ENCODE data around the gene ZNF688. TPM values are rescaled to one million over a fixed set of nuclear protein-coding genes. Genes with fewer than 3 reads are reported as not detected.
"Not testable (repeated sequence)": the region's sequence is repeated elsewhere in the genome, so short reads cannot be mapped to it uniquely, and the experiment has no call there.

Gene ZNF688
- total and polyA plus RNA-seq, 2 experiments from 2014 or later: 9.8 to 21.0 TPM

DNA sequence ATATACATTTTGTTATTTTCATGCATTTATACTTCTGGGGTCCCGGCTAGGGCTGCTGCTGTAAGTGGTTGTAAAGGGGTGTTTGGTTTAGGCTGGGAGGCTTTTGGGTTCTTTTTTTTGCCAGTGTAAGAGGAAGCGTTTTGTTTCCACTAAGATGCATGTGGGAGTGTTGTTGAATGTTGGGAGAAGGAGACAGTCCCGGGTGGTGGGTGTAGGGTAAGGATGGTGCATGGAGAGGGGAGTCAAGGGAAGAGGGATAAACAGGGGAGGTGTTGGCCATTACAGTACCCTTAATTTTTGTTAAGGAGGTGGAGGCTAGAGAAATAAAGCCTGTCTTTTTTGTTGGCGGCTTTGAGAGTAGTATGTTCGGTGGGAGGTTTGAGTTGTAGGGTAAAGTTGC lies 28.4 kb downstream of the ZNF688 start:
- Histone ChIP-seq H3K27ac (peak overlapping the region; percentile 99), H3K4me2 (peak overlapping the region; percentile 70)

GRCh38 chr16:30541502-30542329 lies 29.8 kb downstream of the ZNF688 start:
- Histone ChIP-seq H3K36me3 (replicated peaks; ENCODE audit: insufficient read depth, low read depth) (no peaks in the 10 kb centered on the region), H3K9me3 (ENCODE audit: low read depth) (no peaks in the 10 kb centered on the region), H3K4me1 (ENCODE audit: insufficient read depth) (peaks cover 24% of the 10 kb centered on the region), H3K4me3 (no peak overlapping the region), H4K20me1 (ENCODE audit: insufficient read depth, poor library complexity, severe bottlenecking) (no peaks in the 10 kb centered on the region), H2AFZ (no peak overlapping the region), H3K9me2 (replicated peaks; ENCODE audit: insufficient read depth) (no peaks in the 10 kb centered on the region), H3K27me3 (no peaks in the 10 kb centered on the region), H3K4me2 (peak overlapping the region; percentile 70), H3K79me2 (peaks cover 27% of the 10 kb centered on the region), H3K27ac (peak overlapping the region; percentile 99)
- TF ChIP-seq EZH2 (IDR thresholded peaks at IDR 0.05; ENCODE audit: borderline replicate concordance) (no peak), EZH2phosphoT487 (IDR thresholded peaks at IDR 0.05; ENCODE audit: low read depth, severe bottlenecking, unreplicated experiment) (no peak)
- TF ChIP-seq, protein P1, sequence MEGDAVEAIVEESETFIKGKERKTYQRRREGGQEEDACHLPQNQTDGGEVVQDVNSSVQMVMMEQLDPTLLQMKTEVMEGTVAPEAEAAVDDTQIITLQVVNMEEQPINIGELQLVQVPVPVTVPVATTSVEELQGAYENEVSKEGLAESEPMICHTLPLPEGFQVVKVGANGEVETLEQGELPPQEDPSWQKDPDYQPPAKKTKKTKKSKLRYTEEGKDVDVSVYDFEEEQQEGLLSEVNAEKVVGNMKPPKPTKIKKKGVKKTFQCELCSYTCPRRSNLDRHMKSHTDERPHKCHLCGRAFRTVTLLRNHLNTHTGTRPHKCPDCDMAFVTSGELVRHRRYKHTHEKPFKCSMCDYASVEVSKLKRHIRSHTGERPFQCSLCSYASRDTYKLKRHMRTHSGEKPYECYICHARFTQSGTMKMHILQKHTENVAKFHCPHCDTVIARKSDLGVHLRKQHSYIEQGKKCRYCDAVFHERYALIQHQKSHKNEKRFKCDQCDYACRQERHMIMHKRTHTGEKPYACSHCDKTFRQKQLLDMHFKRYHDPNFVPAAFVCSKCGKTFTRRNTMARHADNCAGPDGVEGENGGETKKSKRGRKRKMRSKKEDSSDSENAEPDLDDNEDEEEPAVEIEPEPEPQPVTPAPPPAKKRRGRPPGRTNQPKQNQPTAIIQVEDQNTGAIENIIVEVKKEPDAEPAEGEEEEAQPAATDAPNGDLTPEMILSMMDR (IDR thresholded peaks at IDR 0.05; ENCODE audit: poor library complexity): no peak
- WGBS (ENCODE audit: low lambda C conversion rate, missing lambda C conversion rate): 20% methylated on average over 10 of the region's 10 CpGs
- peak; percentile 75 for DNase-seq (ENCODE audit: low spot score)

More for the DNA sequence above, 28.4 kb downstream of the ZNF688 start:
- Histone ChIP-seq H3K79me2 (peaks cover 25% of the 10 kb centered on the region), H3K4me1 (ENCODE audit: insufficient read depth) (peaks cover 22% of the 10 kb centered on the region), H3K4me3 (no peak overlapping the region), H4K20me1 (ENCODE audit: insufficient read depth, poor library complexity, severe bottlenecking) (no peaks in the 10 kb centered on the region), H3K9me2 (replicated peaks; ENCODE audit: insufficient read depth) (no peaks in the 10 kb centered on the region), H2AFZ (no peak overlapping the region), H3K9me3 (ENCODE audit: low read depth) (no peaks in the 10 kb centered on the region), H3K36me3 (replicated peaks; ENCODE audit: insufficient read depth, low read depth) (no peaks in the 10 kb centered on the region), H3K27me3 (no peaks in the 10 kb centered on the region)
- WGBS (ENCODE audit: low lambda C conversion rate, missing lambda C conversion rate): 77% methylated on average over 5 of the region's 5 CpGs
- no peak for DNase-seq (ENCODE audit: low spot score)
- no peak for TF ChIP-seq EZH2phosphoT487 (IDR thresholded peaks at IDR 0.05; ENCODE audit: low read depth, severe bottlenecking, unreplicated experiment)
- TF ChIP-seq, protein P1 (IDR thresholded peaks at IDR 0.05; ENCODE audit: poor library complexity): no peak
- TF ChIP-seq EZH2 (IDR thresholded peaks at IDR 0.05; ENCODE audit: borderline replicate concordance): no peak

DNA sequence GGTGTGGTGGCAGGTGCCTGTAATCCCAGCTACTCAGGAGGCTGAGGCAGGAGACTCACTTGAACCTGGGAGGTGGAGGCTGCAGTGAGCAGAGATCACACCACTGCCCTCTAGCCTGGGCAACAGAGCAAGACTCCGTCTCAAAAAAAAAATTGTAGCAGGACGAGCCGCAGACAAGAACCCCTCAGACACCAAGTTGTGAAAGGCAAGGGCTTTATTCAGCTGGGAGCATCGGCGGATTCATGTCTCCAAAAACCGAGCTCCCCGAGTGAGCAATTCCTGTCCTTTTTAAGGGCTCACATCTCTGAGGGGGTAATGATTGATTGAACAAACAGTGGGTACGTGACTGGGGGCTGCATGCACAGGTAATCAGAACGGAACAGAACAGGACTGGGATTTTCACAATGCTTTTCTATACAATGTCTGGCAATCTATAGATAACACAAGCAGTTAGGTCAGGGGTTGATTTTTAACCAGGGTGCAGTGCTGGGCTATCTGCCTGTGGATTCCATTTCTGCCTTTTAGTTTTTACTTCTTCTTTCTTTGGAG lies 30.5 kb downstream of the ZNF688 start:
- not testable (repeated sequence) for H3K4me3 ChIP-seq; H3K36me3 ChIP-seq (replicated peaks; ENCODE audit: insufficient read depth, low read depth); H3K9me3 ChIP-seq (ENCODE audit: low read depth); H3K27me3 ChIP-seq; H4K20me1 ChIP-seq (ENCODE audit: insufficient read depth, poor library complexity, severe bottlenecking); DNase-seq (ENCODE audit: low spot score); H2AFZ ChIP-seq; H3K9me2 ChIP-seq (replicated peaks; ENCODE audit: insufficient read depth)
- Histone ChIP-seq H3K79me2 (peaks cover 34% of the 10 kb centered on the region), H3K4me2 (peak overlapping the region; percentile 70), H3K27ac (peak overlapping the region; percentile 99), H3K4me1 (ENCODE audit: insufficient read depth) (peaks cover 31% of the 10 kb centered on the region)
- WGBS (ENCODE audit: low lambda C conversion rate, missing lambda C conversion rate): 38% methylated on average over 9 of the region's 9 CpGs

DNA sequence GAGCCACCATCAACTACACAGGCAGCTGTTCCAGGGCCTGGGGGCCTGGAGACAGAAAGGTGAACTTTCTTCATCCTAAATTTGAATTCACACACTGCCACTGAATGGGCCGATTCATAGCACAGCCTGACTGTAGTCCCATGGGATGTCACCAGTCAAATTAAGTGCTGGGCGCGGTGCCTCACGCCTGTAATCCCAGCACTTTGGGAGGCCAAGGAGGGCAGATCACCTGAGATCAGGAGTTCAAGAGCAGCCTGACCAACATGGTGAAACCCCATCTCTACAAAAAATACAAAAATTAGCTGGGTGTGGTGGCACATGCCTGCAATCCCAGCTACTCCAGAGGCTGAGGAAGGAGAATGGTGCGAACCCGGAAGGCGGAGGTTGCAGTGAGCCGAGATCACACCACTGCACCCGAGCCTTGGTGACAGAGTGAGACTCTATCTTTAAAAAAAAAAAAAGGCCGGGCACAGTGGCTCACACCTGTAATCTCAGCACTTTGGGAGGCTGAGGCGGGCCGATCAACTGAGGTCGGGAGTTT lies 31.5 kb downstream of the ZNF688 start:
- not testable (repeated sequence) for DNase-seq (ENCODE audit: low spot score); H3K4me2 ChIP-seq; H2AFZ ChIP-seq; H3K36me3 ChIP-seq (replicated peaks; ENCODE audit: insufficient read depth, low read depth); H4K20me1 ChIP-seq (ENCODE audit: insufficient read depth, poor library complexity, severe bottlenecking); H3K9me3 ChIP-seq (ENCODE audit: low read depth); H3K9me2 ChIP-seq (replicated peaks; ENCODE audit: insufficient read depth); H3K27me3 ChIP-seq; H3K4me3 ChIP-seq
- 85% methylated on average over 13 of the region's 13 CpGs for WGBS (ENCODE audit: low lambda C conversion rate, missing lambda C conversion rate)
- Histone ChIP-seq H3K79me2 (peaks cover 36% of the 10 kb centered on the region), H3K27ac (peak overlapping the region; percentile 99), H3K4me1 (ENCODE audit: insufficient read depth) (peaks cover 37% of the 10 kb centered on the region)
